Testis (tissue), 2 donors: ENCODE data around the gene FAM131A.
"Not testable (repeated sequence)": the region's sequence is repeated elsewhere in the genome, so short reads cannot be mapped to it uniquely, and the experiment has no call there.

ENCODE experiments used
- POLR2A ChIP-seq: fragments of 450-650 bp; IDR thresholded peaks from one replicate; pipeline ENCODE4 v1.6.1; 2017; ENCODE audit warnings: antibody characterized with exemption, mild to moderate bottlenecking, moderate library complexity
- TF ChIP-seq, protein P1 (sequence below), 3 experiments: fragments of 450-650 bp in 2 of 3; fragments of 200-600 bp in 1 of 3; sonication (generic) in 1 of 3; IDR thresholded peaks; one replicate each; pipeline ENCODE4 v1.5.1; 2016 to 2019; ENCODE audit warnings: antibody characterized with exemption in 3 of 3, mild to moderate bottlenecking in 2 of 3, moderate library complexity in 1 of 3

DNA sequence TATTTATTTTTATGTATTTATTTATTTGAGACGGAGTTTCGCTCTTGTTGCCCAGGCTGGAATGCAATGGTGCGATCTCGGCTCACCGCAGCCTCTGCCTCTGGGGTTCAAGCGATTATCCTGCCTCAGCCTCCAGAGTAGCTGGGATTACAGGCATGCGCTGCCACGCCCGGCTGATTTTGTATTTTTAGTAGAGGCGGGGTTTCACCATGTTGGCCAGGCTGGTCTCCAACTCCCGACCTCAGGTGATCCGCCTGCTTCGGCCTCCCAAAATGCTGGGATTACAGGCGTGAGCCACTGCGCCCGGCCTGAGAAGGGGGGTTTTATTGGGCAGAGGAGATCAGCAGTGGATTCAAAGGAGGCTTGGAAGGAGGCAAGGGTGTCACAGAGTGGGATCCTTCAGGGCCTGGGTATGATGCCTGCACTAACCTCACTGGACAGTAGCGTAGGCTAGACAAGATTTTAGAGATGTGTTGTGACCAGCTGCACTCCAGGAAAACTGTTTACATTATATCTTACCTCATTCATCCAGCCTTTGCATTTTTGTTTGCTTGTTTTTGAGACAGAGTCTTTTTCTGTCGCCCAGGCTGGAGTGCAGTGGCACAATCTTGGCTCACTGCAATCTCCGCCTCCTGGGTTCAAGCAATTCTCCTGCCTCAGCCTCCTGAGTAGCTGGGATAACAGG lies 2.2 kb downstream of the FAM131A start:
- TF ChIP-seq, protein P1, sequence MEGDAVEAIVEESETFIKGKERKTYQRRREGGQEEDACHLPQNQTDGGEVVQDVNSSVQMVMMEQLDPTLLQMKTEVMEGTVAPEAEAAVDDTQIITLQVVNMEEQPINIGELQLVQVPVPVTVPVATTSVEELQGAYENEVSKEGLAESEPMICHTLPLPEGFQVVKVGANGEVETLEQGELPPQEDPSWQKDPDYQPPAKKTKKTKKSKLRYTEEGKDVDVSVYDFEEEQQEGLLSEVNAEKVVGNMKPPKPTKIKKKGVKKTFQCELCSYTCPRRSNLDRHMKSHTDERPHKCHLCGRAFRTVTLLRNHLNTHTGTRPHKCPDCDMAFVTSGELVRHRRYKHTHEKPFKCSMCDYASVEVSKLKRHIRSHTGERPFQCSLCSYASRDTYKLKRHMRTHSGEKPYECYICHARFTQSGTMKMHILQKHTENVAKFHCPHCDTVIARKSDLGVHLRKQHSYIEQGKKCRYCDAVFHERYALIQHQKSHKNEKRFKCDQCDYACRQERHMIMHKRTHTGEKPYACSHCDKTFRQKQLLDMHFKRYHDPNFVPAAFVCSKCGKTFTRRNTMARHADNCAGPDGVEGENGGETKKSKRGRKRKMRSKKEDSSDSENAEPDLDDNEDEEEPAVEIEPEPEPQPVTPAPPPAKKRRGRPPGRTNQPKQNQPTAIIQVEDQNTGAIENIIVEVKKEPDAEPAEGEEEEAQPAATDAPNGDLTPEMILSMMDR (IDR thresholded peaks at IDR 0.05): not testable (repeated sequence)
- TF ChIP-seq POLR2A: not testable (repeated sequence)
